ENCODE data around the gene CLSTN2. TPM values are rescaled to one million over a fixed set of nuclear protein-coding genes. Genes with fewer than 3 reads are reported as not detected.

CLSTN2 gene
- total RNA-seq, 1 donor from 2014 or later: 0.74 TPM

GRCh38 chr3:139988472-139989156 lies 53.6 kb downstream of the CLSTN2 start:
- no peaks in the 10 kb centered on the region for H3K27me3 Mint-ChIP-seq (ENCODE audit: unreplicated experiment)
- TF ChIP-seq CTCF (IDR thresholded peaks at IDR 0.05; ENCODE audit: unreplicated experiment): no peak
- H3K4me1 Mint-ChIP-seq (ENCODE audit: unreplicated experiment): no peaks in the 10 kb centered on the region
- no peak overlapping the region for H3K27ac Mint-ChIP-seq (ENCODE audit: unreplicated experiment)
- no peaks in the 10 kb centered on the region for H3K36me3 Mint-ChIP-seq (ENCODE audit: low read depth, unreplicated experiment)
- H3K9me3 Mint-ChIP-seq (ENCODE audit: unreplicated experiment): no peaks in the 10 kb centered on the region
- no peak for DNase-seq (ENCODE audit: low spot score)
- no peak overlapping the region for H3K4me3 Mint-ChIP-seq (ENCODE audit: unreplicated experiment)

- Mint-ChIP-seq H3K4me3 (ENCODE audit: unreplicated experiment) (no peak overlapping the region), H3K27me3 (ENCODE audit: unreplicated experiment) (no peaks in the 10 kb centered on the region), H3K27ac (ENCODE audit: unreplicated experiment) (no peak overlapping the region), H3K9me3 (ENCODE audit: unreplicated experiment) (no peaks in the 10 kb centered on the region), H3K36me3 (ENCODE audit: low read depth, unreplicated experiment) (no peaks in the 10 kb centered on the region), H3K4me1 (ENCODE audit: unreplicated experiment) (peaks cover 5% of the 10 kb centered on the region)
- DNase-seq (ENCODE audit: low spot score): no peak
- no peak for TF ChIP-seq CTCF (IDR thresholded peaks at IDR 0.05; ENCODE audit: unreplicated experiment)
These were observed 59.9 kb downstream of the CLSTN2 start for GRCh38 chr3:139994891-139995290.

- no peak for DNase-seq (ENCODE audit: low spot score)
- no peak overlapping the region for H3K4me3 Mint-ChIP-seq (ENCODE audit: unreplicated experiment)
- H3K27me3 Mint-ChIP-seq (ENCODE audit: unreplicated experiment): no peaks in the 10 kb centered on the region
- no peak overlapping the region for H3K27ac Mint-ChIP-seq (ENCODE audit: unreplicated experiment)
- H3K4me1 Mint-ChIP-seq (ENCODE audit: unreplicated experiment): no peaks in the 10 kb centered on the region
- H3K36me3 Mint-ChIP-seq (ENCODE audit: low read depth, unreplicated experiment): no peaks in the 10 kb centered on the region
- no peaks in the 10 kb centered on the region for H3K9me3 Mint-ChIP-seq (ENCODE audit: unreplicated experiment)
- no peak for TF ChIP-seq CTCF (IDR thresholded peaks at IDR 0.05; ENCODE audit: unreplicated experiment)
These were observed 69.3 kb downstream of the CLSTN2 start for GRCh38 chr3:140004271-140004670.

GRCh38 chr3:140006331-140006730 lies 71.3 kb downstream of the CLSTN2 start:
- Mint-ChIP-seq H3K9me3 (ENCODE audit: unreplicated experiment) (no peaks in the 10 kb centered on the region), H3K4me1 (ENCODE audit: unreplicated experiment) (no peaks in the 10 kb centered on the region), H3K36me3 (ENCODE audit: low read depth, unreplicated experiment) (no peaks in the 10 kb centered on the region), H3K4me3 (ENCODE audit: unreplicated experiment) (no peak overlapping the region), H3K27ac (ENCODE audit: unreplicated experiment) (no peak overlapping the region), H3K27me3 (ENCODE audit: unreplicated experiment) (no peaks in the 10 kb centered on the region)
- DNase-seq (ENCODE audit: low spot score): no peak
- no peak for TF ChIP-seq CTCF (IDR thresholded peaks at IDR 0.05; ENCODE audit: unreplicated experiment)

- Mint-ChIP-seq H3K4me3 (ENCODE audit: unreplicated experiment) (no peak overlapping the region), H3K9me3 (ENCODE audit: unreplicated experiment) (no peaks in the 10 kb centered on the region), H3K27ac (ENCODE audit: unreplicated experiment) (no peak overlapping the region), H3K4me1 (ENCODE audit: unreplicated experiment) (no peaks in the 10 kb centered on the region), H3K36me3 (ENCODE audit: low read depth, unreplicated experiment) (no peaks in the 10 kb centered on the region), H3K27me3 (ENCODE audit: unreplicated experiment) (no peaks in the 10 kb centered on the region)
- DNase-seq (ENCODE audit: low spot score): no peak
- TF ChIP-seq CTCF (IDR thresholded peaks at IDR 0.05; ENCODE audit: unreplicated experiment): no peak
These were observed 72.1 kb downstream of the CLSTN2 start for GRCh38 chr3:140007081-140007480.
